ENCODE results near the gene CHST8. TPM values are rescaled to one million over a fixed set of nuclear protein-coding genes. Genes with fewer than 3 reads are reported as not detected.

Gene CHST8
- total and polyA plus RNA-seq, 4 donors: 0.36 to 1.4 (median 0.96) TPM; not detected in 1

- Histone ChIP-seq H3K9me3 (ENCODE audit: control insufficient read depth, low read length) (no peaks in the 10 kb centered on the region), H3K27ac (ENCODE audit: low read depth in 1 of 2, low read length in 2 of 2) (no peak overlapping the region), H3K4me1 (ENCODE audit: control insufficient read depth in 1 of 2, insufficient read depth in 2 of 2, low read length in 2 of 2) (no peaks in the 10 kb centered on the region), H3K27me3 (ENCODE audit: control insufficient read depth in 1 of 2, insufficient read depth in 2 of 2, low read length in 1 of 2) (no peaks in the 10 kb centered on the region), H3K36me3 (ENCODE audit: control insufficient read depth in 1 of 2, insufficient read depth in 2 of 2, low read length in 1 of 2) (no peaks in the 10 kb centered on the region), H3K4me3 (ENCODE audit: low read length in 2 of 2) (no peak overlapping the region)
- DNase-seq (no peak), ATAC-seq (ENCODE audit: low FRiP score) (no peak)
- intact Hi-C loops (cut with DNase I): no loop called here
- 90 to 94% methylated on average over 16 of the region's 16 CpGs for WGBS, 2 donors
Observed at GRCh38 chr19:33800012-33800680, 178.4 kb downstream of the CHST8 start.

- 94 to 95% methylated on average over 5 of the region's 5 CpGs for WGBS, 2 donors
- Histone ChIP-seq H3K4me1 (ENCODE audit: control insufficient read depth in 1 of 2, insufficient read depth in 2 of 2, low read length in 2 of 2) (no peaks in the 10 kb centered on the region), H3K4me3 (ENCODE audit: low read length in 2 of 2) (no peak overlapping the region), H3K9me3 (ENCODE audit: control insufficient read depth, low read length) (no peaks in the 10 kb centered on the region), H3K36me3 (ENCODE audit: control insufficient read depth in 1 of 2, insufficient read depth in 2 of 2, low read length in 1 of 2) (no peaks in the 10 kb centered on the region), H3K27me3 (ENCODE audit: control insufficient read depth in 1 of 2, insufficient read depth in 2 of 2, low read length in 1 of 2) (no peaks in the 10 kb centered on the region), H3K27ac (ENCODE audit: low read depth in 1 of 2, low read length in 2 of 2) (no peak overlapping the region)
- intact Hi-C loops (cut with DNase I): no loop called here
- DNase-seq (no peak), ATAC-seq (ENCODE audit: low FRiP score) (no peak)
Observed at GRCh38 chr19:33801411-33801810, 179.7 kb downstream of the CHST8 start.

GRCh38 chr19:33802001-33802400 is 180.2 kb downstream of the CHST8 start:
- Histone ChIP-seq H3K36me3 (ENCODE audit: control insufficient read depth in 1 of 2, insufficient read depth in 2 of 2, low read length in 1 of 2) (no peaks in the 10 kb centered on the region), H3K4me3 (ENCODE audit: low read length in 2 of 2) (no peak overlapping the region), H3K4me1 (ENCODE audit: control insufficient read depth in 1 of 2, insufficient read depth in 2 of 2, low read length in 2 of 2) (no peaks in the 10 kb centered on the region), H3K27me3 (ENCODE audit: control insufficient read depth in 1 of 2, insufficient read depth in 2 of 2, low read length in 1 of 2) (no peaks in the 10 kb centered on the region), H3K9me3 (ENCODE audit: control insufficient read depth, low read length) (no peaks in the 10 kb centered on the region), H3K27ac (ENCODE audit: low read depth in 1 of 2, low read length in 2 of 2) (no peak overlapping the region)
- intact Hi-C loops (cut with DNase I): no loop called here
- ATAC-seq (ENCODE audit: low FRiP score): no peak
- DNase-seq: no peak
- WGBS, 2 donors: 43 to 60% methylated on average over 10 of the region's 10 CpGs

GRCh38 chr19:33802801-33803200 is 181.0 kb downstream of the CHST8 start:
- Histone ChIP-seq H3K9me3 (ENCODE audit: control insufficient read depth, low read length) (no peaks in the 10 kb centered on the region), H3K36me3 (ENCODE audit: control insufficient read depth in 1 of 2, insufficient read depth in 2 of 2, low read length in 1 of 2) (no peaks in the 10 kb centered on the region), H3K4me3 (ENCODE audit: low read length in 2 of 2) (no peak overlapping the region), H3K27ac (ENCODE audit: low read depth in 1 of 2, low read length in 2 of 2) (no peak overlapping the region), H3K4me1 (ENCODE audit: control insufficient read depth in 1 of 2, insufficient read depth in 2 of 2, low read length in 2 of 2) (no peaks in the 10 kb centered on the region), H3K27me3 (ENCODE audit: control insufficient read depth in 1 of 2, insufficient read depth in 2 of 2, low read length in 1 of 2) (no peaks in the 10 kb centered on the region)
- no peak for DNase-seq
- 92 to 93% methylated on average over 1 of the region's 1 CpG for WGBS, 2 donors
- intact Hi-C loops (cut with DNase I): no loop called here
- no peak for ATAC-seq (ENCODE audit: low FRiP score)

GRCh38 chr19:33803383-33803782 is 181.6 kb downstream of the CHST8 start:
- DNase-seq: no peak
- no peaks in the 10 kb centered on the region for H3K9me3 ChIP-seq (ENCODE audit: control insufficient read depth, low read length)
- no peaks in the 10 kb centered on the region for H3K4me1 ChIP-seq (ENCODE audit: control insufficient read depth in 1 of 2, insufficient read depth in 2 of 2, low read length in 2 of 2)
- intact Hi-C loops (cut with DNase I): no loop called here
- no peak overlapping the region for H3K27ac ChIP-seq (ENCODE audit: low read depth in 1 of 2, low read length in 2 of 2)
- no peak for ATAC-seq (ENCODE audit: low FRiP score)
- 79 to 86% methylated on average over 9 of the region's 9 CpGs for WGBS, 2 donors
- H3K4me3 ChIP-seq (ENCODE audit: low read length in 2 of 2): no peak overlapping the region
- H3K36me3 ChIP-seq (ENCODE audit: control insufficient read depth in 1 of 2, insufficient read depth in 2 of 2, low read length in 1 of 2): no peaks in the 10 kb centered on the region
- H3K27me3 ChIP-seq (ENCODE audit: control insufficient read depth in 1 of 2, insufficient read depth in 2 of 2, low read length in 1 of 2): no peaks in the 10 kb centered on the region

DNA sequence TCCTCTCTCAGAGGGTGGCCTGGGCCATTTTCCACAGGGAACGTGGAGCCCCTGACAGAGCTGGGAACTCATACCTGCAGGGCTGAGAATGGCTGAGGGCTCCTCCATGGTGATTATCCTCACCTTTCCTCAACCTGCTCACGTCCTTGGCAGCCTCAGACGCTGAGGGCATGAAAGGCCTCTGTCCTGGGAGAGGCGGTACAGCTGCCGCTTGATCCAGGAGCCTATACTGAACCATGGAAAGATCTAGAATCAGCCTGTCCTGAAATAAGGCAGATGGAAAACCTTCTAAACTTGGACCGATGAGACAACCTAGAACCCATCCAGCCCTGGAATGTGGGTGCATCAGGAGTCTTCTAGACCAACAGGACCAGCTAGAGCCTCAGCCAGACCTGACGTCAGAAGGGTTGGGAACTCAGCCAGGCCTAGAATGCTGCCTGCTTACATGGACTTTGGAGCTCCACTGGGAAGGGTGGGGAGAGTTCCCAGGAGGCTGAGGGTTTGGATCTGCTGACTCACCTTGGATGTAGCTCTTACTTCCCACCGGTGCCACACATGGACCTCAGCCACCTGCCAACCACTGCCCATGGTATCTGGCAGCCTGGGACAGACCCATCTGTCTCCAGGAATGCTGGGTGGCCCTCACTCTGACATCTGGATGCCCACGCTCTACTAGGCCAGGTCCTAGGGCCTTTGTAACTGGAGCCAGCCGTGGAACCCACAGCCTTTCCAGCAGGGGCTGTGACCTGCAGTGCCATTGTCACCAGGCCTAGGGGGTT is 182.5 kb downstream of the CHST8 start:
- Histone ChIP-seq H3K27ac (ENCODE audit: low read depth in 1 of 2, low read length in 2 of 2) (no peak overlapping the region), H3K4me3 (ENCODE audit: low read length in 2 of 2) (no peak overlapping the region), H3K9me3 (ENCODE audit: control insufficient read depth, low read length) (no peaks in the 10 kb centered on the region), H3K36me3 (ENCODE audit: control insufficient read depth in 1 of 2, insufficient read depth in 2 of 2, low read length in 1 of 2) (no peaks in the 10 kb centered on the region), H3K4me1 (ENCODE audit: control insufficient read depth in 1 of 2, insufficient read depth in 2 of 2, low read length in 2 of 2) (no peaks in the 10 kb centered on the region), H3K27me3 (ENCODE audit: control insufficient read depth in 1 of 2, insufficient read depth in 2 of 2, low read length in 1 of 2) (no peaks in the 10 kb centered on the region)
- DNase-seq (peak; percentile 82 to 90), ATAC-seq (ENCODE audit: low FRiP score) (peak; percentile 82)
- intact Hi-C loops (cut with DNase I): no loop called here
- WGBS, 2 donors: 44 to 52% methylated on average over 10 of the region's 10 CpGs

DNA sequence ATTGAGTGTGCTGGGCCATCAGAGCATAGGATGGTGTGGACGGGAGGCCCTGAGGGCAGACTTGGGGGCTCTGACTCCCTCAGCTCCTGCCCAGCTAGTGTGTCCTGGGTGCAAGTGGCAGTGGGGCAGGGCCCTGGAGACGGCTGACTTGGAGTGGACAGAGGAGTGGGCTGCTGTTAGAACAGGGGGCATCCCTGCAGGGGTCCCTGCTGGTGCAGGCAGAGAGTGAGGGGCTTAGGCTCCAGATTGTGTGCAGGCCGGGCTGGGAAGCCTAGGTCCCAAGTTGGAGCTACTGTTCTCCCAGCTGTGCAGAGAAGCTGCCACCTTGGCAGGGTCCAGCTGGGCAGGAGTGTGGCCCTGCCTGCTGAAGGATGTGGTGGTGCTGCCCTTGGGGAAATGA is 183.6 kb downstream of the CHST8 start:
- WGBS, 2 donors: 83 to 90% methylated on average over 3 of the region's 3 CpGs
- Histone ChIP-seq H3K9me3 (ENCODE audit: control insufficient read depth, low read length) (no peaks in the 10 kb centered on the region), H3K4me3 (ENCODE audit: low read length in 2 of 2) (no peak overlapping the region), H3K36me3 (ENCODE audit: control insufficient read depth in 1 of 2, insufficient read depth in 2 of 2, low read length in 1 of 2) (no peaks in the 10 kb centered on the region), H3K27ac (ENCODE audit: low read depth in 1 of 2, low read length in 2 of 2) (no peak overlapping the region), H3K27me3 (ENCODE audit: control insufficient read depth in 1 of 2, insufficient read depth in 2 of 2, low read length in 1 of 2) (no peaks in the 10 kb centered on the region), H3K4me1 (ENCODE audit: control insufficient read depth in 1 of 2, insufficient read depth in 2 of 2, low read length in 2 of 2) (no peaks in the 10 kb centered on the region)
- ATAC-seq (ENCODE audit: low FRiP score) (no peak), DNase-seq (no peak)
- intact Hi-C loops (cut with DNase I): no loop called here

GRCh38 chr19:33805840-33806433 is 184.2 kb downstream of the CHST8 start:
- no peak overlapping the region for H3K27ac ChIP-seq (ENCODE audit: low read depth in 1 of 2, low read length in 2 of 2)
- H3K36me3 ChIP-seq (ENCODE audit: control insufficient read depth in 1 of 2, insufficient read depth in 2 of 2, low read length in 1 of 2): no peaks in the 10 kb centered on the region
- 89 to 91% methylated on average over 9 of the region's 9 CpGs for WGBS, 2 donors

More at GRCh38 chr19:33805840-33806433, 184.2 kb downstream of the CHST8 start:
- ATAC-seq (ENCODE audit: low FRiP score) (no peak), DNase-seq (no peak)
- no peaks in the 10 kb centered on the region for H3K9me3 ChIP-seq (ENCODE audit: control insufficient read depth, low read length)
- H3K4me1 ChIP-seq (ENCODE audit: control insufficient read depth in 1 of 2, insufficient read depth in 2 of 2, low read length in 2 of 2): no peaks in the 10 kb centered on the region
- H3K27me3 ChIP-seq (ENCODE audit: control insufficient read depth in 1 of 2, insufficient read depth in 2 of 2, low read length in 1 of 2): no peaks in the 10 kb centered on the region
- intact Hi-C loops (cut with DNase I): no loop called here
- H3K4me3 ChIP-seq (ENCODE audit: low read length in 2 of 2): no peak overlapping the region
